HFFc6 (cell line): ENCODE results near the gene IGSF9. TPM values are rescaled to one million over a fixed set of nuclear protein-coding genes. Genes with fewer than 3 reads are reported as not detected.

Source experiments
- DNase-seq: peaks from one replicate; pipeline ENCODE4 v3.0.0-alpha.2; 2018
- H3K27ac Mint-ChIP-seq: 2 replicates; pipeline ENCODE4 v1.8.0; 2020; ENCODE audit warnings: mild to moderate bottlenecking, mixed read lengths
- H3K27me3 Mint-ChIP-seq: 2 replicates; pipeline ENCODE4 v1.8.0; 2021; ENCODE audit warnings: mild to moderate bottlenecking, moderate library complexity, mixed read lengths; ENCODE audit not compliant: insufficient read depth
- H3K36me3 Mint-ChIP-seq: 2 replicates; pipeline ENCODE4 v1.8.0; 2021; ENCODE audit warnings: low read depth, mixed read lengths
- H3K4me1 Mint-ChIP-seq: 2 replicates; pipeline ENCODE4 v1.8.0; 2020; ENCODE audit warnings: low read depth, mixed read lengths
- H3K4me3 Mint-ChIP-seq: 2 replicates; pipeline ENCODE4 v1.8.0; 2020; ENCODE audit warnings: mild to moderate bottlenecking, moderate library complexity, mixed read lengths
- H3K9me3 Mint-ChIP-seq: 2 replicates; pipeline ENCODE4 v1.8.0; 2020; ENCODE audit warnings: mild to moderate bottlenecking, mixed read lengths
- total RNA-seq, 6 experiments: library from RNA; stranded (reverse); fragmentation: NEBNext Ultra II Directional; extraction: Animal tissue kit (Norgen Biotek cat#: 25700); gene quantifications; 2 replicates in 1 of 6; 3 replicates in 5 of 6; pipeline ENCODE4 v1.2.3, GENCODE V29; 2021
- TF ChIP-seq, protein P1 (sequence below): fragments of 200-600 bp; sonication (generic); IDR thresholded peaks from 2 replicates; pipeline ENCODE4 v1.5.0; 2021; ENCODE audit warnings: antibody characterized with exemption, mild to moderate bottlenecking

IGSF9 gene
- total RNA-seq, 6 experiments from 2014 or later = not detected

- TF ChIP-seq, protein P1, sequence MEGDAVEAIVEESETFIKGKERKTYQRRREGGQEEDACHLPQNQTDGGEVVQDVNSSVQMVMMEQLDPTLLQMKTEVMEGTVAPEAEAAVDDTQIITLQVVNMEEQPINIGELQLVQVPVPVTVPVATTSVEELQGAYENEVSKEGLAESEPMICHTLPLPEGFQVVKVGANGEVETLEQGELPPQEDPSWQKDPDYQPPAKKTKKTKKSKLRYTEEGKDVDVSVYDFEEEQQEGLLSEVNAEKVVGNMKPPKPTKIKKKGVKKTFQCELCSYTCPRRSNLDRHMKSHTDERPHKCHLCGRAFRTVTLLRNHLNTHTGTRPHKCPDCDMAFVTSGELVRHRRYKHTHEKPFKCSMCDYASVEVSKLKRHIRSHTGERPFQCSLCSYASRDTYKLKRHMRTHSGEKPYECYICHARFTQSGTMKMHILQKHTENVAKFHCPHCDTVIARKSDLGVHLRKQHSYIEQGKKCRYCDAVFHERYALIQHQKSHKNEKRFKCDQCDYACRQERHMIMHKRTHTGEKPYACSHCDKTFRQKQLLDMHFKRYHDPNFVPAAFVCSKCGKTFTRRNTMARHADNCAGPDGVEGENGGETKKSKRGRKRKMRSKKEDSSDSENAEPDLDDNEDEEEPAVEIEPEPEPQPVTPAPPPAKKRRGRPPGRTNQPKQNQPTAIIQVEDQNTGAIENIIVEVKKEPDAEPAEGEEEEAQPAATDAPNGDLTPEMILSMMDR = no peak
- peaks cover 54% of the 10 kb centered on the region for H3K36me3 Mint-ChIP-seq
- peaks cover 6% of the 10 kb centered on the region; the same call in 1 of the 2 replicates for H3K27me3 Mint-ChIP-seq
- peak overlapping the region; percentile 88 for H3K4me3 Mint-ChIP-seq
- peaks cover 69% of the 10 kb centered on the region for H3K4me1 Mint-ChIP-seq
- H3K9me3 Mint-ChIP-seq = no peaks in the 10 kb centered on the region
- DNase-seq = peak; percentile 76
- peak overlapping the region; percentile 96 for H3K27ac Mint-ChIP-seq
Observed at GRCh38 chr1:159923203-159924024, 22.0 kb downstream of the IGSF9 start.

DNA sequence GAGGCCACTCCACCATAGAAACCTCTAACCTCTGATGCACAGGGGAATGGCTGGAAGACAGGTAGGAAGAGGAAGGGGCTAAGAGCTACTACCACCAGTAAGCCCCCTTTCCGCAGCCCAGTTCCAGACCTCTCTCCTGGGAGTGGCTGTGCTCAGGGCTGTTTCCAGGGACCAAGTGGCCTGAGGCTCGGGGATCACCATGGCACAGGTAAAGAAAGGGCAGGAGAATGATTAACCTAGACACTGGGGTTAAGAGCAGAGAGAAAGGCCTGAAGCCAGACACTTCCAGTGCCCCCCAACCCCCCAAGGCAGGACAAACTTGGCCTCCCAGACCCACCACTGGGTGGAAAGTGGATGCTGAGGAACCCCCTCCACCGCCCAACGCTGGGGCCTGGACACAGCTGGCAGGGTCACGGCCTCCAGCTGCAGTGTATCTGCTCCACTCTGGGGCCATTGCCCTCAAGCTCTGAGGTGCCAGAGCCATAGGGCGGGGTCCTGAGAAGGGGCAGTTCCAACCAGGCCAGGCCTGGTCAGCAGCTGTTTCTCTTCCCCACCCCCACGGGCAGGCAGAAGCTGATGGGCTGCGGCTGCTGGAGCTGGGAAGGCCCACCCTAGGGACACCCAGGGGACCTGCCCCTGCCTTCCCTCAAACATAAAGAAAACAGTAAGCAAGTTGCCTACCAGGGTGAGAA, 22.8 kb downstream of the IGSF9 start:
- peak overlapping the region; percentile 88 for H3K4me3 Mint-ChIP-seq
- peaks cover 77% of the 10 kb centered on the region for H3K4me1 Mint-ChIP-seq
- H3K27ac Mint-ChIP-seq = peak overlapping the region; percentile 96
- no peaks in the 10 kb centered on the region for H3K9me3 Mint-ChIP-seq
- no peak for DNase-seq
- H3K27me3 Mint-ChIP-seq = peaks cover 10% of the 10 kb centered on the region; the same call in 1 of the 2 replicates
- peaks cover 61% of the 10 kb centered on the region for H3K36me3 Mint-ChIP-seq
- TF ChIP-seq, protein P1 = no peak

DNA sequence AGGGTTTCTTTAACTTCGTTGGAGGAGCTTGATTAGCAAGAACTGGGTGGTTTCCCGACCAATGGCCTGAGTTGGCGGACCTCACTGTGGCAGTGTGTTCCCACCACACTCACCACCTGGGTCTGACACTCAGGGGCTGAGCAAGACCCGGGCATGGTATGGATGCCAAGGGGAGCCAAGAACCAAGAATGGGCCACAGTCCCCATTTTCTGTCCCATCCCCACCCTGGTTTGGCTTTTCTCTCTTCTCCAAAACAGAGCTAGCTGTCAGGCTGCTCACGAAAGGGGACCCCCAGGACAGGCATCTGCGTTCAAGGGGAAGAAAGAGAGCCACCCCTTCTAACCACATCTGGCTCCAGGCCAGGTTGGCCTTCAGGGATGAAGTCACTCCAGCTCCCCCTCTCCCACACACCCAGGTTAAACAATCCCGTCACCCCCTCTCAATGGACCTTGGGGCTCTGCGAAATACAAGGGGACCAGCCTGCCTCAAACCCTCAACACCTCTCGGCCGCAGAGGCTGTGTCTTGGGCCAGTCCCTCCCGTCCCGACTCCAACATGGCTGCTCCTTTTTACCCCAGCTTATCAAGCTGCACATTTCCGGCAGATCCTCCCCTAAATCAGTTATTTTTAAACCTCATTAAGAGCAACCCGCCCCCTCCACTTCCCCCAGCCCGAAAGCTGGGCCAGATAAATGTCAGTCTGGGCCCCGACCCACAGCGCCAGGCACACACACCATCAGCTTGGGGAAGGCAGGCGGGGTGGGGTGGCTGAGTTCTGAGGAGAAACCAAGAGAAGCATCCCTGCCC, 23.5 kb downstream of the IGSF9 start:
- Mint-ChIP-seq H3K27me3 (peaks cover 14% of the 10 kb centered on the region; the same call in 1 of the 2 replicates), H3K27ac (peak overlapping the region; percentile 96), H3K4me1 (peaks cover 84% of the 10 kb centered on the region), H3K36me3 (peaks cover 66% of the 10 kb centered on the region), H3K4me3 (peak overlapping the region; percentile 88), H3K9me3 (no peaks in the 10 kb centered on the region)
- DNase-seq = no peak
- TF ChIP-seq, protein P1 = no peak

- H3K9me3 Mint-ChIP-seq = no peaks in the 10 kb centered on the region
- H3K27ac Mint-ChIP-seq = peak overlapping the region; percentile 96
Observed at GRCh38 chr1:159921251-159921650, 24.2 kb downstream of the IGSF9 start.

More at GRCh38 chr1:159921251-159921650, 24.2 kb downstream of the IGSF9 start:
- Mint-ChIP-seq H3K36me3 (peaks cover 66% of the 10 kb centered on the region), H3K4me3 (peak overlapping the region; percentile 70), H3K4me1 (peaks cover 86% of the 10 kb centered on the region), H3K27me3 (peaks cover 14% of the 10 kb centered on the region; the same call in 1 of the 2 replicates)
- DNase-seq = no peak
- TF ChIP-seq, protein P1 = no peak
